Measurements from ENCODE around the gene SREBF2.

DNA sequence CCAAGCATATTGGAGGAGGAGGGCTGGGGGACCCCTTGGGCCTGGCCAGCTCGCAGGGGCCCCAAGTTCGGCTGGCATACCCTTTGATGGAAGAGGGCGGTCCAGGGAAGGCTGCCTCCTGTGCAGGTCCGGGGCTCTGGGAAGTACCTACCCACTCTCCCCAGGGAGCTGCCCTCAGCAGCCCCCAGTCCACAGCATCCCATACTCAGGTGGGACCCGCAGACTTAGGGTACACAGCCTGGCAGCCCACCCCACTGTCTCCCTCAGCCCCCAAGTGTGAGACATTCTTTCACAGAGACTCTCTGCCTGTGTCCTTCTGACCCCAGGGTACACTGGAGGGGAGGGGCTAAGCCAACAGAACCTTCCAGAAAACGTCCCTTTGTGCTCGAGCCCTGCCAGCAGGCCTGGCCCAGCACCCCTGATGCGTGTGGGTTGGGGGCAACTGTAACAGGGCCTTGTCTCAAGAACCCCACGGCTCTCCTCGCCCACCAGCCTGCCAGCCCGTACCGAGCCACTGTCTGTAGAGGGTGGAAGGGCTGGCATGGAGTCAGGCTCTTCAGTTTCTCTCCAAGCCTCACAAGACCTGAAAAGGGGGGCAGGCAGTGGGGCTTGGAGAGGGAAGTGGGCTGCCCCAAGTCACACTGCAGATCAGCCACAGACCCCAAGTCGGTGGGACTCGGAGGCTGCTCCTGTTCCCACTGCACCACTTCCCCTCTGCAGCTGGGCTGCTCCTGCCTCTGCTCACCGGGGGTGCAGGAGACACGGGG is 100.7 kb downstream of the SREBF2 start:
- TF ChIP-seq EZH2phosphoT487 (IDR thresholded peaks at IDR 0.05; ENCODE audit: insufficient read depth, low read depth) (no peak), EZH2 (IDR thresholded peaks at IDR 0.05; ENCODE audit: insufficient read depth, poor library complexity, severe bottlenecking) (no peak)

All from GM23248 (cell line).